NCI-H128 (cell line): ENCODE data around the gene CAMK4.

Source experiments
- DNase-seq: peaks from one replicate; lab custom pipeline; 2025; ENCODE audit not compliant: unreplicated experiment; lab: John Stamatoyannopoulos, UW

The CAMK4 gene

GRCh38 chr5:111422245-111422644 lies 198.1 kb downstream of the CAMK4 start:
- no peak for DNase-seq

DNA sequence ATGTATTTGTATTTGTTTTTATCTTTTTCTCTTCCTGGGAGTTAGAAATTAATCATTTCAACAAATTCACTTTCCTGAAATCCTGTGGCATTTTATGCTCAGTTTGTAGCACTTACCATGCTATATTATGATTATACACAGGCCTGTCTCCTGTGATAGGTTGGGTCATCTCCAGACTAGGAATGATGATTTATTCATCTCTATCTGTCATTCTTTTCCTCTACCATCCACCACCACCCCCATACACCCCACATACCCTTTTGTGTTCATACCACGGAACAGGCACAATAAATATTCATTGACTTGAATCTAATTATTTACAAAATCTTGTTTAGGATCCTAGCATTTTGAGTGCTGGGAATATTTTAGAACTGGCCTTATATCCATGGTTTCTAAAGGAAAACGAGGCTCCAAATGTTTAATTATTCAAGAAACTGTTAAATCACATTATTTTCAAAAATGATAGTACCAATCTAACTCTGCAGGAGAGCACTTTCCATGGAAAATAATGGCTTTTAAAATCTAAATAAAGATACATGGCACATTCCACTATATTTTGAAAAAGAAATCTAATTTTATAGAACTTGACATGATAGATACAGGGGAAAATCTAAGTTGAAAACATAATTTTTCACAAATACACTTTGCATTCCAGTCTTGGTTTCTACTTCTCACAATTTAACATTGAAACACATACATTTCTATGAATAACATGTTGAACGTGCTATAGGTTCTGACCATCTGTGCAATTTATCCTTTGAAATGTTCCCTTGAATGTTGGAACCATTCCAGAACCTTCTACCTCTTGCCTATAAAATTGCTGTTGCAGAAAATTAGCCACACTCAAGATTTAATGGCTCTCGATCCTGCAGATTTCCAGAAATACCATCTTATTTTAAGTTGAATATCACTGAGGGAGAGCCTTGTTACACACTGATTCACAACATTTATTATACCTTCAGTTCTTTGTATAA lies 198.8 kb downstream of the CAMK4 start:
- no peak for DNase-seq

- DNase-seq = no peak
Observed at GRCh38 chr5:111425205-111425604, 201.0 kb downstream of the CAMK4 start.

DNA sequence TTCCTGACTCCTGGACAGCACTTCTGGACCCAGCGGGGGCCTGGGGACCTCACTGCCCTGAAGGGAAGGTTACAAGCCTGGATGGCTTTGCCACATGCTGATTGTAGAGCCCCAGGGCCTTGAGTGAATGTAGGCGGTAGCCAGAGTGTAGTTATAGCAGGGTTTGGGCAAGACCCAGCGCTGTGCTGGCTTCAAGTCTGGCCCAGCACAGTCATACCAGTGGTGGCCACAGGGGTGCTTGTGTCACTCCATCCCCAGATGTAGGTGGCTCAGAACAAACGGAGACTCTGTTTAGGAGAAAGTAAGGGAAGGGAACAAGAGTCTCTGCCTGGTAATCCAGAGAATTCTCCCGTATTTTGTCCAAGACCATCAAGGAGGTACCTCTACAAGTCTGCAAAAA lies 203.6 kb downstream of the CAMK4 start:
- DNase-seq = no peak

GRCh38 chr5:111432883-111433536 lies 208.8 kb downstream of the CAMK4 start:
- DNase-seq = no peak

DNA sequence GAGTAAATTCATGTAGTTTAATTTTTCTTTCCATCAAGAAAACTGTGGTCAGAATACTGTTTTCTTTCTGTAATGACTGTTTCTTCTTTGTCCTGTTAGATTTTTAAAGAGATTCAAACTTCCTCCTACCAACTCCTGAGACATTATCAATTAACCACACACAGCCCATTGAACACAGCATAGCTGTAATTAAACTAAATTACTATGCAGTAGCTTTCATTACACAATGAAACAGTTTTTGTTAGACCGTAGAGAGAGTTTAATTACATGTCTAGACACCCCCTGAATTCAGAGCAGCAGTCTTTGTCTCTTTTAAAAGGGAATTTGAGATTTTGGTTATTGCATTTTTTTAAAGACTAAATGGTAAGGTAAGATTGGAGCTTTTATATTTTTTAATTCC lies 210.6 kb downstream of the CAMK4 start:
- no peak for DNase-seq

GRCh38 chr5:111439473-111440075 lies 215.4 kb downstream of the CAMK4 start:
- DNase-seq = no peak

- no peak for DNase-seq
Observed at GRCh38 chr5:111447099-111447498, 222.9 kb downstream of the CAMK4 start.

GRCh38 chr5:111447822-111448221 lies 223.6 kb downstream of the CAMK4 start:
- peak; percentile 5 for DNase-seq

DNA sequence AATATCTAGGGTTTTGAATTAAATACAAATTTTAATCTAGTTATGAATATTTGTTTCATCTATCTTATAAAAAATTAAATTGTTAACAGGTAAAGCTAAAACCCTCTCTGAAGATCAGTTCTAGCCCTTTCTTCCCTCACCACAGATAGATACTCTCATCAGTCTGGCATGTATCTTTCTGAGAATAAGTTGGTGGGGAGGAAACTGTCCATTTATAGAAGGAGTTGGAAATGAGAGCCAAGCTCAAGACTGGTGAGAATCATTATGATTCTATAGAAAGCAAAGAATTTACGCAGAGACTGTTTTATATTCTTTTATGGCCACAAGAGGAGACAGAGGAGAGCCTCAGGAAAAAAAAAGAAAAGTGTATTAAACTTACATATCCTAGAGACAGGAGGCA lies 229.1 kb downstream of the CAMK4 start:
- DNase-seq = no peak

GRCh38 chr5:111453747-111454146 lies 229.6 kb downstream of the CAMK4 start:
- no peak for DNase-seq

- no peak for DNase-seq
Observed at GRCh38 chr5:111454198-111454622, 230.0 kb downstream of the CAMK4 start.

DNA sequence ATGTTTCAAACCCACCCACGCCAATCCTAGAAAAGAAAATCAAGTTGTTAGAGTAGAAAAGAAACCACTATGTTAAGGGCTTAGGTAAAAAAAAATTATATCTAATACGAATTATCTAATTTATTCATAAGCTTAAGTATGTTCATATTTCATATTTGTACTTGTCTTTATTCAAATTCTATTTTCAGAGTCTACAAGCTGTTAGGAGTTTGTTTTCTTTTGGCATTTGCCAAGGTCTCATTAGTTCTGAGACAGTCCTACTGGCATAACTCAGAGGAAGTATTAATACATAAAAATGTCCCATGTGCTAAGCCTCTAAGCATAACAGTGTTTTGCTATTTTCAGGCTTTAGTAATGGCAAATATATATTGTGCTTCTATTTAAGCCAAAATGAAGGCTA lies 230.6 kb downstream of the CAMK4 start:
- DNase-seq = no peak

DNA sequence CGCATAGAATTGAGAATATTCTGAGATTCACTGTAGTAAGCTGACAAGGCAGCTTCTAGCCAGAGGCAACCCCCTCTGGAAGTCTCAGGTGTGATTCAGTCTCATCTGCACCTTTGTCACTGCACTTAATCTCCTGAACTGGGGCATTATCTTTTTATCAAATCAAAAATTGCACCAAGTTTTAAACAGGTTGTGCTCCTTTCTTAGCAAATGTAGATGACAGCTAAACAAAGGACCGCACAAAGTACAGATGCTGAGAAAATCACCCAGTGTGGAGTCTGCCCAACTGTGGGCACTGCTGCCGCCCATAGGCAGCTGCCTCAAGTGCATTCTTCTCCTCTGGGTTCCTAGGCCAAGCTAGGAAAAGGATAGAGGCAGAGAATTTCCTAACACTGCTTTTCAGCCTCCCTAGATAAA lies 237.1 kb downstream of the CAMK4 start:
- peak; percentile 12 for DNase-seq

- DNase-seq = no peak
Observed at GRCh38 chr5:111461934-111462333, 237.8 kb downstream of the CAMK4 start.

- peak; percentile 56 for DNase-seq
Observed at GRCh38 chr5:111463311-111463710, 239.1 kb downstream of the CAMK4 start.

- DNase-seq = no peak
Observed at GRCh38 chr5:111469293-111469896, 245.2 kb downstream of the CAMK4 start.

GRCh38 chr5:111469903-111470302 lies 245.7 kb downstream of the CAMK4 start:
- DNase-seq = no peak

DNA sequence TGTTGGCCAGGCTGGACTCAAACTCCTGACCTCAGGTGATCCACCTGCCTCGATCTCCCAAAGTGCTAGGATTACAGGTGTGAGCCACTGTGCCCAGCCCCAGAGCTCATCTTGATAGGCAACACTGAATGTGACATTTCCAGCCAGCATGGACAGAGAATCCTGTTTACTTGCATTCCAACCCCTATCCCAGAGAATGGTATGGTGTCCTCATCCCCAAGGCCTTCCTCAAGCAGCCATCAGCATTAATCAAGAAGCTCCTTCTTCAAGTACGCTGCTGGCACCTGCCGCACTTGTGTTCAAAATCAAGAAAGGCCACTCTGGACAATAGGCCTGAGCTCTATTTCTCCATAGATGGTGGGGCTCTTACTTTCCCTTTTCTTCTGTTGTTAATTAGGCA lies 247.9 kb downstream of the CAMK4 start:
- no peak for DNase-seq

GRCh38 chr5:111472579-111472978 lies 248.4 kb downstream of the CAMK4 start:
- DNase-seq = no peak

DNA sequence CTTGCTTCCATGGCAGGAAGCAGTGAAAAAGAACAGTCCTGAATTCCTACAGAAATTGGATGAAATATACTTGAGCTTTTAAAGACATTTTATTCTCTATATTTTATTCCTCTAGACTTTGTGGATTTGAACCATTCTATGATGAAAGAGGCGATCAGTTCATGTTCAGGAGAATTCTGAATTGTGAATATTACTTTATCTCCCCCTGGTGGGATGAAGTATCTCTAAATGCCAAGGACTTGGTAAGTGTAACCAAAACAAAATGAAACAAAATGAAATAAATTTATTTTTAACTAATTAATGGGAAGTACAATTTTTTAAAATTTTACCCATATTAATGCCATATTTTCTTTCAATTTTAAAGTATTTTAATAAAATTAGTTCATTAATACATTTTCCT lies 254.1 kb downstream of the CAMK4 start:
- no peak for DNase-seq
